Subcutaneous adipose tissue (tissue), 4 donors: ENCODE results near the gene CAMTA1. TPM values are rescaled to one million over a fixed set of nuclear protein-coding genes. Genes with fewer than 3 reads are reported as not detected.

Experiments used
- CTCF ChIP-seq: fragments of 450-650 bp; IDR thresholded peaks from one replicate; pipeline ENCODE4 v1.5.1; 2016; ENCODE audit warnings: low read depth, mild to moderate bottlenecking, control low read depth, antibody characterized with exemption, moderate library complexity
- total RNA-seq, 4 donors: library from RNA; depleted of rRNA; stranded (reverse); fragments of >200 nt; gene quantifications; one replicate each; pipeline ENCODE4 v1.1.0, GENCODE V29; 2016

CAMTA1 gene
- total RNA-seq, 4 donors from 2014 or later = 58.6 to 82.5 (median 78.0) TPM

DNA sequence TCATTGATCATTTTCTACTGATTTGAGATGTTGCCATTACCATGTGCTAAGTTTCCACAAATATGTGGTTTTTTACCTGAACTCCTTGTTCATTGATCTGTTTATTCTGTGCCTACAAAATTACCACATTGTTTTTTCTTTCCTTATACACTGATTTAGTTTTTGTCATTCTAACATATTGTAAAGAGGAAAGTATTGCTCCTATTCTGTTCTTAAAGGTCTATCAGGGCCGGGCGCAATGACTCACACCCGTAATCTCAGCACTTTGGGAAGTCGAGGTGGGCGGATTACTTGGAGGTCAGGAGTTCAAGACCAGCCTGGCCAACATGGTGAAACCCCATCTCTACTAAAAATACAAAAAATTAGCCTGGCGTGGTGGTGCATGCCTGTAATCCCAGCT is 75.1 kb downstream of the CAMTA1 start:
- TF ChIP-seq CTCF = no peak

GRCh38 chr1:6861075-6861724 is 75.9 kb downstream of the CAMTA1 start:
- TF ChIP-seq CTCF = no peak

DNA sequence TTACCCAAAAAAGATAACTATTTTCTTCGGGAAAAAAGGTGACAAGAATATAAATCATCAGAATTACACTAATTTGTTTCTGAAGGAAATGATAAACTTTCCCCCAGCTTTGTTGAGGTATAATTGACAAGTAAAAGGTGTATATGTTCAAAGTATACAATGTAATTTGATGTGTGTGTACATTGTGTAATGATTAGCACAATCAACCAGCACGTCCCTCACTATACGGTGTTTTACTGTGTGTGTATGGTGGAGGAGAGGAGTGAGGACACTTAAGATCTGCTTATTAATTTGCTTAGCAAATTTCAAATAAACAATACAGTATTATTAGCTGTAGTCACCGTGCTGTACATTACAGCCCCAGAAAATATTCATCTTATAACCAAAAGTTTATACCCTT is 77.7 kb downstream of the CAMTA1 start:
- no peak for TF ChIP-seq CTCF

DNA sequence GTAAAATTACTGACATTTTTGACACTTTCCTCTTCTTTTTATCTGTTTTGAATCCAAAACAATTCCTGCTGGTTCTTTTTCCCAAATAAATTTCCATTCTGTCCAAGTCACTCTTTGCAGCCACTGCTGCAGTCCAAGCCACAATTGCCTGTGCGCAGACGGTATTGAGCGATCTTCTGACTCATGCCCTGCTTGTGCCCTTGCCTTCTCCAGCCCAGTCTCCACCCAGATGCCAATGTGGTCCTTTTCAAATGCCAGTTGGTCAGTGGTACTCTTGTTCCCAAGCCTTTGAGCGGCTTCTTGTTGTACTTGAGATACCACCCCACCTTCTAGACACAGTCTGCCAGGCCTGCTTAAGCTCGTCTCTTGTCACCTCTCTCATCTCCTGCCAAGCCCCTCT is 78.9 kb downstream of the CAMTA1 start:
- no peak for TF ChIP-seq CTCF

DNA sequence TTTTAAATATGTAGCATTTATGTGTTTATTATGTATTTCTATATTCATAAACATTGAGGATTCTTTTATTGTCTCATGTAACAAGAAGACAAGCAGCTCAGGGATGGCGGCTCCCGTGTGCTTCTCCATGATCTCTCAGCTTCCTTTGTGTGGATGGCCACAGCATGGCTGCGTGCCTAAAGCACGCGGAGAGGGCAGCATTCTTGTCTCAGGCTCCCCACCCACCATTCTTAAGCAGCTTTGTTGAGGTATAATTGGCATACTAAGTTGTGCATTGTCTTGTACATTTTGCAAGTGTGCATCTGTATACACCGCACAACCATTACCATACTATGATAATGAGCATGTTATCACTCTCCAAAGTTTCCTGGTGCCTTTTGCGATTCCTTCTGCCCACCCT is 81.6 kb downstream of the CAMTA1 start:
- TF ChIP-seq CTCF = no peak

- no peak for TF ChIP-seq CTCF
Observed at GRCh38 chr1:6867321-6867720, 82.1 kb downstream of the CAMTA1 start.

GRCh38 chr1:6867729-6868659 is 82.7 kb downstream of the CAMTA1 start:
- no peak for TF ChIP-seq CTCF
